ENCODE results near the gene C1orf105.

C1orf105 gene

DNA sequence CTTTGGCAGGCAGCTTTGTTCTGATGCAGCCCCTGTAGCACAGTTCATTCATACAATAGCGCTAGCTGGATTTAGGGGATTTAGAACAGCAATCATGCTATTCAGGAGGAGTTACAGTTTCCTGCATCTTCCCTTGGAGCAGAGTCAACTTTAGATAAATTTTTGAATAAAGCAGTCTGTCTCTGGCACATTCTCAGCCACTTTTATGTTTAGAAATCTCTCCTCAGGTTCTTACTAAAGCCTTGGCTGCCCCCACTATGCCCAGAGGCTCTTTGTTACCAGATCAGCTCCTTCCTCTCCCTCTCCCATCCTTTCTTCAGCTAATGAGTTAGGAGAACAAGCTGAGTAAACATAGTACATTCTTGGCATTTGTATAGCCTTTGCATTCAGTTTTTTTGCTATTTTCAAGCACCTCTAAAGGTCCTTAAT is 40.4 kb downstream of the C1orf105 start:
- no peak for DNase-seq

DNA sequence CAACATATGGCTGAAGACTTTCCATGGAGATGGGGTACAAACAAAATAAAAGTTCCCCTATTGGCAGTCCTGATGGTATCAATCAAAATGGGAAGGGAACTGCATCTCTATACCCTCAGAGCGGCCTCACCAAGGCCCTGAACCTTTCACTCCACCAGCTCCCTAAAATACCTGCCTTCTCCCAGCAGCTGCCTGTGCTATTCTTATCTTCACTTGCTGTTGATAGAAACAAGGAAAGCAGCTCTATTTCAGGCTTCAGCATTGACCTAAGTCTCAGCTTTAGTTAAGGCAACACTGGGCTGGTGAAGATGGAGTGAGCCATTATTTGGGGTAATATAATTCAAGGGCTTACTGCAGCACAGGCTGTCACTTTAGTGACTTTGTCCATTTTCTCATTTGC is 45.1 kb downstream of the C1orf105 start:
- no peak for DNase-seq

DNA sequence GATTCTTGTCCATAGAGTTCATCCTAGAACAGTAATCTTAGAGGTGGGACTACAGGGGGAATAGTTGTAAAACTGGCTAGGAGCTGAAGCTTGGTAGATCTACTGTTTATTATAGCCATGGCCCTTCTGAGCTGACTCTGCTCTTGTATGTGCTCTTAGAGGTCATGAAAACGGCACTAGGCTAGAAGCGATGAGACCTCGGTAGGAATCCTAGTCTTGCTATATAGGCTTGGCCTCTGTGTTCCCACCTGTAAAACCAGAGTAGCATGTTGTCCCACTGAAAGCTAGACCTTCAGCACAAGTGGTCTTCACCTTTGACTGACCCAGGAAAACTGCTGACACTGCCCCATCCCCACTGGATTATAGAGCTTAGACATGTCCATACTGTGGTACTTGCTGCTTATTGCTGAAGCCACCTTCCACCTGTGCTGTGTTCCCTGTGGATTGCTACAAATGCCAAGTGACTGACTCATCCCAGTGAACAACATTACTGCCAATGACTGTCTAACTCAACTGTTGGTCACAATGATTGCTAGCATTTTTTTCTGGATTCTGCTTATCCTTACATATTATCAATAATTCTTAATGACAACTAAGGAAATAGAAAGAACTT is 46.4 kb downstream of the C1orf105 start:
- DNase-seq, result no peak

- DNase-seq, result no peak
Observed at GRCh38 chr1:172467446-172467845, 47.0 kb downstream of the C1orf105 start.

GRCh38 chr1:172468296-172468695 is 47.8 kb downstream of the C1orf105 start:
- no peak for DNase-seq

- no peak for DNase-seq
Observed at GRCh38 chr1:172469717-172470116, 49.2 kb downstream of the C1orf105 start.

- DNase-seq, result no peak
Observed at GRCh38 chr1:172470149-172470548, 49.7 kb downstream of the C1orf105 start.

DNA sequence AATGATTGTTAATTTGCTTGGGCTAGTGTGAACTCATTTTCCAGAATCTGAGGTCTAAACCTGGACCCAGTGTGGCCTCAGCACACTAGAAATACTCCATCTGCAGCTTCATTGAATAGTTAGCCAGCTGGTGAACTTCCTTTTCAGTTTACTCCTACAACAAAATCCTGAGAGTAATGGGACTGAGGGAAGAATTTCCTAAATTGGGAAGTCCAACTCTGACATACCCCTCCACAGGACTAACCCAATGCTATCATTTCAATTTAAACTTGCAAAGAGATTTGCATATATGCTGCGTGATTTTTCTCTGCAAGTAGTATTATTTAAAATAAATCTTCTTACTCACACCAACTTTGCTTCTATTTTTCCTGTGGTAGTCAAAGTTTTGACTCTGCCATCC is 51.2 kb downstream of the C1orf105 start:
- DNase-seq, result no peak

DNA sequence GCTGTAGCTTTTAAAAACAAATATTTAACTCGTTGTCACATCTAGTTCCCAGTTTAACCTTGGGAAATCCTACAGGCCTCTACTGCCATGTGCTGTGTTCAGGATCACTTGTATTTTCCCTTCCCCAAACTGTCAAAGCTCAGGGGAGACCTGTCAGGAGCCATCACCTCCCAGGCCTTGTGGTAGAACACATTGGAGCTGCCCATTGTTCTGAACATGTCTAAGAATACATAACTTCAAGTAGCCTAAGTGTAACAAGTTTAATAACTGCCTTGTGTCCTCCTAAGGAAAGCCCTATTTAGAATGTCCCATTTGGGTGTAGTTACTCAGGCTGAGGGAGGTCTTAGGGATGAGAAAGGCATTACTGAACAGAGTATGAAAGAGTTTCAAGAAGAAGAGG is 52.0 kb downstream of the C1orf105 start:
- DNase-seq, result no peak

GRCh38 chr1:172473302-172473701 is 52.8 kb downstream of the C1orf105 start:
- no peak for DNase-seq

DNA sequence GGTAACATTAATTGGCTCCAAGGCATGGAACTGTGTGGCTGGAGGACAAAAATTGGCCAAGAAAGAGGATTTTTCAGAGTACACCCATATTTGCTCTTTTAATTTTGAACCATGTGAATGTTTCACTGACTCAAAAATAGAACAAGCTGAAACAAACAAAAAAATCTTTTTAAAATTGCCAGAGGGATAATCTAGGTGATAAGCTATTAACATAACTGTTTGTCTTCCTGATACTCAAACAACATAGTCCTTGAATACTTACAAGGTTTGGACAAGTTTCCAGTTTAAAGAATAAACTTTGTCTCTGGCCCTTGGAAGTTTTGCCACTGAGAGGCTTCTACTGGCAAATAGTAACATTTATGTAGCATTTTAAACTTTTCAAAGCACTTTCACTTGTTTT is 53.4 kb downstream of the C1orf105 start:
- DNase-seq, result no peak

DNA sequence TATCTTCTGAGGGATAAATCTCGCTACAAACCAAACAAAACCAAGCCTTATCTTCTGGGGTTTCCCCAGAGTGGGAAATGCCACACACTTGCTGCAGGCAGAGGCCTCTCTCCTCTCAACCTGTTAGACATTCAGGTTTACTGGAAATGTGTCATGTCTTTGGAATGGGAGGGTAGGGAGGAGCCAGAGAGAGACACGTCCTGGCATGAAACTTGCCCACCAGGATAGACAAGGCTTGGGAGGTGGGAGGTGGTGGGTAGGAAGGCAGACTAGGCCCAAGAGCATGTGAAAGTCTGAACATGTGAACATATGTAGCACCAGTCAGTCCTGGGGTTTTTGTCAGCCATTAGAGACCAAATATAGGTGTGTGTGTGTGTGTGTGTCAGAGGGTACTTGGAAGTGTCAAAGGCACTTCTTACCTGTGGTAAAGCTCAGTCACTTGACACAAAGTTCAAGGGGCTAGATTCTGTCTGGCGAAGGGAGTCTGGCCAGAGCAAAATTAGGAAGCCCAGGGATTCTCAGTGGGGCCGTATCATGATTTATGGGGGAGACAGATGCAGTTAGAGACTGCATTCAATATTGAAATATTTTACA is 55.8 kb downstream of the C1orf105 start:
- no peak for DNase-seq

GRCh38 chr1:172477216-172477615 is 56.7 kb downstream of the C1orf105 start:
- DNase-seq, result no peak

GRCh38 chr1:172477741-172478140 is 57.3 kb downstream of the C1orf105 start:
- DNase-seq, result no peak

DNA sequence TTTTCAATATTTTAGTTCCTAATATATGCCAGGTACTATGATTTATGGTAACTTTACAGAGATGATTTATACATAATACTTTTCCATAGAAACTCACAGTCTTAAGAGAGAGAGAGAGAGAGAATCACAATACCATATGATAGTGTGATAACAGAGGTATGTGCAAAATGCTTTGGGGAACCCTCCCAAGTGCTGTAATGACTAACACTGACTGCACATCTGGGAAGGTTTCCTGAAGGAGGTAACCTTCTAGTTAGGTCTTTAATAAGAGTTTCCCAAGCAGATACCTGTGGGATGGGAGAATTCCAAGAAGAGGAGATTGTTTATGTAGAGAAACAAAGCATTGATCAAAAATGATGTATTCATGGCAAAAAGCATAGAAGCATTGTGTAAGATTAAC is 58.0 kb downstream of the C1orf105 start:
- DNase-seq, result no peak

- no peak for DNase-seq
Observed at GRCh38 chr1:172480431-172480830, 59.9 kb downstream of the C1orf105 start.

DNA sequence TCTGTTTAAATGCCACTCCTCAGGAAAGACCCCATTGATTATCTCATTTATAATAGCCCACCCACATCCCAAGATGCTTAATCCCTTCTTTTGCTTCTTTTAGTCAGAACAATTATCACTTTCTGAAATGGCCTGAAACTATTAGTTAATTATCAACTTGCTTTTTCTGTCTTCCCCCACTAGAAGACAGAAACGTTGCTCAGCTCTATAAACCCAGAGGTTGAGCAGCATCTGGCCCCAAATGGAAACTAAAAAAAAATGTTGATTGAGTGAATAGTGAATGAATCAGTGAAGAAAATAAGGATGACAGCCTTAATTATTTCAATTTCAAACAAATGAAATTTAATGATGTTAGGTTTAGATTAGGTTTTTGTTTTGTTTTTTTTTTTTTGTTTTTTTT is 61.6 kb downstream of the C1orf105 start:
- DNase-seq, result no peak

DNA sequence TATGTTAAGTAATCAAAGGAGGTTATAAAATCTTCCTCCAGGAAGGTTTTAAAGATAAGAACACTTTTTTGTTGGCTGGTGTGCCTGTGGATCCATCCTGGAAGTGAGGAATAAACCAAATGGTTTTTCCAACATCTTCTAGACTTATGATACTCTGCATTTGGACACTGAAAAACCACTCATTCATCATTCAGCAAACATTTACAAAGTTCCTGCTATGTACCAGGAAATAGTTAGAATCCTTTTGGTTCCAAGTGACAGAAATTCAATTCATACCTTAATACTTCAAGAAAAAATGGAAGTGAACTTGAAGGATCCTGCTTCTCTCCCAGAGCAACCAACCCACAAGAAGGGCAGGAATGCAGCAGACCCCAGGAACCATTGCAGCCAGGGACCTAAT is 63.0 kb downstream of the C1orf105 start:
- no peak for DNase-seq

DNA sequence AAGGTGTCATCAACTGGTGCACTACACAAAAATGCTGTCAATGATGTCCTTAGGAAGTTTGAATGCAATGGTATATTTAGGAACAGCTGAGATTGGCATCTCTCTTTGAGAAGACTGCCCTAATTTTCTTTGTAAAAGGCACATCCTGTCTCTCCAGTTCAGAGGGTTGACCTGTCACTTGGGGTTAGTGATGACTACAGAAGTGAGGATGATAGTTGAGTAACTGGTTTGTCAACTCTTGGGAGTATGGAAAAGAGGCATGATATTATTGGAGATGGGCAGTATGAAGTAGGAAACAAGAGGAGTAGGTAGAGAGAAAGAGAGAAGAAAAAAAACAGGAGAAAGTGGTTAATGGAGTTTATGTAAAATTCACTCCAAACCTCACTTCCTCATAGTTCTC is 63.8 kb downstream of the C1orf105 start:
- no peak for DNase-seq

DNA sequence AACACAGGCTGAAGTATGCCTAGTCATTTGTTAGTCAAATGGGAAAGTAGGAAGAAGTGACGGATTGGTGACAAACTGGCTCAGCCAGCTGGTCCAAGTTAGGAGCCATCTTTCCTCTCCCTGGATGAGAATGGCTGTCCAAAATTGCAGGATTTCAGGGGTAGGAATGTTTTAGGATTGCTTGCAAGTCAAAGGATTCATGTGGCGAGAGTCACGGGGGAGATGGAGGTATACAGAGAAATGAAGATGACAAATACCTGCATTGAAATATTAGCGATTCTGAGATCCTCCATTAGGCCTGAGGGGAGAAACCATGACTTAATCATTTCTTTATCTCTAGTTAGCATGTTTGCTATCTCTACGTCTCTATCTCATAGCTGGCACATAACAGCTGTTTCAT is 65.1 kb downstream of the C1orf105 start:
- no peak for DNase-seq

DNA sequence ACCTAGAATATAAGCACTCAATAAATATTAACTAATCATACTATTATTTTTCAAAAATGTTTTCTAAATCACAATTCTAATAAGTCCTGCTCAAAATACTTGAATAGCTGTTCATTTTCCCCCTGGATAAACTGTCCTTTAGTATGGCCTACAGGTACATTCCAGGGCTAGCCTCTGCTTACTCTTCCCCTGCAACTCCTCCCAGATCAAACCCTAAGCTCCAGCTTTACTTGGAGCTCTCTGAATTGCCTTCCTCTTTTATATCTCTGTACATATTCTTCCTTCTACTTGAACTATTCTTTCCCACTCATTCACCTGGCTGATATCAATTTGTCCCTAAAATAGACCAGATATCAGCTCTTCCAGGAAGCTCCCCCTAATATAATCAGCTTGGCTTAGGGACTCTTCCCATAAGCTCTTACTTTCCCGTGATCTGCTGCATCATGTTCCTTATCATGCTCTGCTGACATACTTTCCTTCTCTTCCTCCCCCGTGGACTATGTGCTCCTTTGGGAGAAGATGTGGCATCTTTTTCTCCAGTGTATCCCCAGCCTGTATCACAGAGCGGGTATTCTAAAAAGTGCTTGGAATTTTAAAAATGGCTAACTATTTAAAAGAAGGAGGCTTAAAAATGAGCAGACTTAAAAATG is 66.4 kb downstream of the C1orf105 start:
- DNase-seq, result no peak

GRCh38 chr1:172487550-172487949 is 67.1 kb downstream of the C1orf105 start:
- DNase-seq, result no peak

GRCh38 chr1:172488393-172488792 is 67.9 kb downstream of the C1orf105 start:
- no peak for DNase-seq

DNA sequence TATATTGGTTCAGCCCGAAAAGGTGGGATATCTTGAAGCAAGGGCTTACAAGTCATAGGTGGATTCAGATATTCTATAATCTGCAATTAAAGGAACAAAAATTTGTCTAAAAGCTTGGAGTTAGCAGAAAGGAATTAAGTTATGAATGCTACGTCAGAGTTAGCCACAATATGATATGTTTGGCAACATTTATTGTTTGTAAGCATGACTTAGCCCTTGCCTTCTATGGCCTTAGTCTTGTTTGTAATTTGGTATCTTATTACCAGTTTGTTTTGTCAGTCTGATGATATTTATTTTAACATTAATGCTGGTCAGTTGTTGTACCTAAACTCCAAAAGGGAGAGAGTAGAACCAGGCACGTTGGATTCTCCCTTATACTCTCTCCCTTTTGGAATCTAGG is 69.4 kb downstream of the C1orf105 start:
- no peak for DNase-seq

- DNase-seq, result no peak
Observed at GRCh38 chr1:172492421-172492820, 71.9 kb downstream of the C1orf105 start.

Measured in 8988T (cell line).